NCI-H82 (cell line): ENCODE measurements around the gene ALKBH2.
"Not testable (repeated sequence)": the region's sequence is repeated elsewhere in the genome, so short reads cannot be mapped to it uniquely, and the experiment has no call there.

Source experiments
- DNase-seq: peaks from one replicate; lab custom pipeline; 2025; lab: John Stamatoyannopoulos, UW

The ALKBH2 gene

GRCh38 chr12:109065853-109066193 lies 27.4 kb downstream of the ALKBH2 start:
- no peak for DNase-seq

- DNase-seq = no peak
Measured at GRCh38 chr12:109065154-109065852, 28.0 kb downstream of the ALKBH2 start.

GRCh38 chr12:109064143-109064542 lies 29.1 kb downstream of the ALKBH2 start:
- DNase-seq = no peak

GRCh38 chr12:109058773-109059172 lies 34.5 kb downstream of the ALKBH2 start:
- no peak for DNase-seq

GRCh38 chr12:109057376-109057775 lies 35.9 kb downstream of the ALKBH2 start:
- no peak for DNase-seq

GRCh38 chr12:109056891-109057290 lies 36.4 kb downstream of the ALKBH2 start:
- no peak for DNase-seq

GRCh38 chr12:109054520-109054919 lies 38.8 kb downstream of the ALKBH2 start:
- no peak for DNase-seq

- DNase-seq = not testable (repeated sequence)
Measured at GRCh38 chr12:109054124-109054513, 39.2 kb downstream of the ALKBH2 start.

- peak; percentile 45 for DNase-seq
Measured at GRCh38 chr12:109053382-109054123, 39.7 kb downstream of the ALKBH2 start.

GRCh38 chr12:109052414-109053323 lies 40.6 kb downstream of the ALKBH2 start, which contains the start of gene USP30:
USP30 (plus strand) TSS chr12:109052576; CDS start chr12:109052679, 103 bp downstream.
- peak; percentile 91 for DNase-seq

- no peak for DNase-seq
Measured at GRCh38 chr12:109052097-109052413, 41.2 kb downstream of the ALKBH2 start.

- DNase-seq = not testable (repeated sequence)
Measured at GRCh38 chr12:109049794-109050193, 43.5 kb downstream of the ALKBH2 start.

- DNase-seq = not testable (repeated sequence)
Measured at GRCh38 chr12:109048706-109049105, 44.6 kb downstream of the ALKBH2 start.

- DNase-seq = no peak
Measured at GRCh38 chr12:109047081-109047805, 46.0 kb downstream of the ALKBH2 start.

- no peak for DNase-seq
Measured at GRCh38 chr12:109044241-109044640, 49.0 kb downstream of the ALKBH2 start.
